HCT116 (cell line): ENCODE measurements around the gene F10. TPM values are rescaled to one million over a fixed set of nuclear protein-coding genes. Genes with fewer than 3 reads are reported as not detected.

Experiments used
- ATAC-seq: fragments of 200-7000 bp; cut with Tn5 transposase; 2 replicates; pipeline ENCODE4 v1.9.1; 2020; ENCODE audit warnings: mild to moderate bottlenecking, moderate library complexity
- BruUV-seq: library from RNA; stranded (reverse); fragments of 400-500 nt; replicated peaks from 2 replicates; lab custom pipeline; 2021; lab: Mats Ljungman, UMichigan
- CTCF ChIA-PET: fragments of 300-600 bp; sonication (Branson Sonifier 250); formaldehyde crosslinking; loops from one replicate; lab custom pipeline; 2021; ENCODE audit warnings: antibody characterized with exemption; lab: Charles Lee
- POLR2A ChIA-PET: fragments of 300-600, 350-600 bp; sonication (Branson Sonifier 250); formaldehyde crosslinking; loops from one replicate; lab custom pipeline; 2021; ENCODE audit warnings: antibody characterized with exemption; lab: Charles Lee
- RAD21 ChIA-PET, 2 experiments: fragments of 300-600 bp; sonication (Branson Sonifier 250); formaldehyde crosslinking; loops; one replicate each; lab custom pipeline; 2023; ENCODE audit warnings: low total read pairs in 2 of 2; ENCODE audit not compliant: uncharacterized antibody in 2 of 2, unreplicated experiment in 2 of 2, low non-redundant PET in 1 of 2; lab: Charles Lee
- DNase-seq: peaks from one replicate; pipeline ENCODE4 v3.0.0-alpha.2; 2010; ENCODE audit warnings: low read depth, low spot score
- H2AFZ ChIP-seq: fragments of 200-600 bp; shearing (Covaris generic), sonication (generic); 2 replicates; pipeline ENCODE4 v1.6.1; 2017; ENCODE audit warnings: low read depth, mixed run types, mixed read lengths, antibody characterized with exemption, low read length; ENCODE audit not compliant: poor library complexity, severe bottlenecking
- H3K27ac ChIP-seq: 2 replicates; pipeline ENCODE4 v1.5.1; 2012; ENCODE audit warnings: low read depth, low read length
- H3K27me3 ChIP-seq: fragments of 200-600 bp; sonication (generic); 2 replicates; pipeline ENCODE4 v1.6.1; 2016; ENCODE audit warnings: mixed run types, low read length, mixed read lengths; ENCODE audit not compliant: insufficient read depth
- H3K36me3 ChIP-seq, 2 experiments: fragments of 200-500 bp in 1 of 2; fragments of 200-600 bp in 1 of 2; sonication (Bioruptor generic) in 1 of 2; sonication (generic) in 1 of 2; 2 replicates each; pipeline versions ENCODE4 v1.5.1 to v1.6.1; 2014 to 2016; ENCODE audit warnings: low read length in 2 of 2, inconsistent platforms in 1 of 2, mixed read lengths in 1 of 2, mixed run types in 1 of 2; ENCODE audit not compliant: insufficient read depth in 2 of 2, control insufficient read depth in 1 of 2
- H3K4me1 ChIP-seq, 2 experiments: fragments of 200-600 bp in 1 of 2; sonication (generic) in 1 of 2; 2 replicates each; pipeline versions ENCODE4 v1.5.1 to v1.6.1; 2012 to 2017; ENCODE audit warnings: low read length in 2 of 2, inconsistent platforms in 1 of 2, mild to moderate bottlenecking in 1 of 2, mixed read lengths in 1 of 2, mixed run types in 1 of 2, moderate library complexity in 1 of 2; ENCODE audit not compliant: insufficient read depth in 2 of 2, control insufficient read depth in 1 of 2
- H3K4me2 ChIP-seq: fragments of 200-600 bp; sonication (generic); 2 replicates; pipeline ENCODE4 v1.6.1; 2017; ENCODE audit warnings: mixed run types, low read length, mixed read lengths
- H3K4me3 ChIP-seq, 2 experiments: fragments of 200-600 bp in 1 of 2; sonication (generic) in 1 of 2; replicated peaks in 1 of 2; 2 replicates each; pipeline ENCODE4 v1.5.1; 2011 to 2016; ENCODE audit warnings: low read length in 2 of 2, control low read depth in 1 of 2, low read depth in 1 of 2, mild to moderate bottlenecking in 1 of 2, mixed read lengths in 1 of 2, mixed run types in 1 of 2
- H3K79me2 ChIP-seq: fragments of 200-600 bp; sonication (generic); 2 replicates; pipeline ENCODE4 v1.6.1; 2017; ENCODE audit warnings: mild to moderate bottlenecking, mixed run types, low read length, moderate library complexity, mixed read lengths; ENCODE audit not compliant: insufficient read depth
- H3K9ac ChIP-seq: fragments of 200-600 bp; sonication (generic); 2 replicates; pipeline ENCODE4 v1.6.1; 2016; ENCODE audit warnings: low read length, mixed read lengths
- H3K9me2 ChIP-seq: fragments of 200-600 bp; sonication (generic), shearing (Covaris generic); 2 replicates; pipeline ENCODE4 v1.6.1; 2017; ENCODE audit warnings: mixed run types, mild to moderate bottlenecking, moderate library complexity; ENCODE audit not compliant: insufficient read depth
- H3K9me3 ChIP-seq, 2 experiments: fragments of 200-500 bp in 1 of 2; fragments of 200-600 bp in 1 of 2; sonication (Bioruptor generic) in 1 of 2; sonication (generic) in 1 of 2; 2 replicates each; pipeline ENCODE4 v1.6.1; 2014 to 2017; ENCODE audit warnings: low read length in 2 of 2, mixed read lengths in 2 of 2, inconsistent platforms in 1 of 2, low read depth in 1 of 2, mild to moderate bottlenecking in 1 of 2, mixed run types in 1 of 2, moderate library complexity in 1 of 2; ENCODE audit not compliant: control insufficient read depth in 1 of 2, insufficient read depth in 1 of 2
- H4K20me1 ChIP-seq: fragments of 200-600 bp; sonication (generic), shearing (Covaris generic); 2 replicates; pipeline ENCODE4 v1.6.1; 2017; ENCODE audit warnings: mixed run types, mild to moderate bottlenecking, moderate library complexity; ENCODE audit not compliant: insufficient read depth
- CBX3 ChIP-seq: IDR thresholded peaks from 2 replicates; pipeline ENCODE4 v1.6.1; 2012; ENCODE audit warnings: low read depth
- CTCF ChIP-seq, 3 experiments: fragments of 200-600 bp in 1 of 3; sonication (generic) in 1 of 3; IDR thresholded peaks in 2 of 3; conservative IDR thresholded peaks in 1 of 3; 2 replicates each; pipeline ENCODE4 v1.5.1; 2012 to 2017; ENCODE audit warnings: low read depth in 2 of 3, low read length in 2 of 3, antibody characterized with exemption in 1 of 3, borderline replicate concordance in 1 of 3, control low read depth in 1 of 3, mild to moderate bottlenecking in 1 of 3, mixed read lengths in 1 of 3, mixed run types in 1 of 3, moderate library complexity in 1 of 3; ENCODE audit not compliant: insufficient read depth in 1 of 3
- EGR1 ChIP-seq: IDR thresholded peaks from 2 replicates; pipeline ENCODE4 v1.6.1; 2012; ENCODE audit warnings: low read depth
- ELF1 ChIP-seq: IDR thresholded peaks from 2 replicates; pipeline ENCODE4 v1.6.1; 2012; ENCODE audit warnings: low read depth, borderline replicate concordance
- EZH2 ChIP-seq: fragments of 200-600 bp; sonication (generic); IDR thresholded peaks from 2 replicates; pipeline ENCODE4 v1.6.1; 2017; ENCODE audit warnings: antibody characterized with exemption, mixed run types
- EZH2phosphoT487 ChIP-seq: fragments of 200-600 bp; IDR thresholded peaks from 2 replicates; pipeline ENCODE4 v1.6.1; 2018; ENCODE audit warnings: antibody characterized with exemption, borderline replicate concordance
- FOSL1 ChIP-seq: IDR thresholded peaks from 2 replicates; pipeline ENCODE4 v1.6.1; 2012; ENCODE audit warnings: low read depth
- JUND ChIP-seq: IDR thresholded peaks from 2 replicates; pipeline ENCODE4 v1.6.1; 2012
- MAX ChIP-seq: IDR thresholded peaks from 2 replicates; pipeline ENCODE4 v1.6.1; 2012
- POLR2A ChIP-seq: IDR thresholded peaks from 2 replicates; pipeline ENCODE4 v1.7.0; 2011; ENCODE audit warnings: borderline replicate concordance; ENCODE audit not compliant: insufficient read depth, insufficient read length; ENCODE audit errors: extremely low read depth
- POLR2AphosphoS5 ChIP-seq: IDR thresholded peaks from 2 replicates; pipeline ENCODE4 v1.6.1; 2011; ENCODE audit warnings: mild to moderate bottlenecking, low read depth, low read length, moderate library complexity
- RAD21 ChIP-seq: IDR thresholded peaks from 2 replicates; pipeline ENCODE4 v1.6.1; 2012; ENCODE audit warnings: low read depth, mild to moderate bottlenecking
- REST ChIP-seq: IDR thresholded peaks from 2 replicates; pipeline ENCODE4 v1.6.1; 2012; ENCODE audit warnings: low read depth
- SIN3A ChIP-seq: IDR thresholded peaks from 2 replicates; pipeline ENCODE4 v1.6.1; 2012; ENCODE audit warnings: low read depth
- SP1 ChIP-seq: IDR thresholded peaks from 2 replicates; pipeline ENCODE4 v1.6.1; 2012; ENCODE audit warnings: low read depth
- SRF ChIP-seq: IDR thresholded peaks from 2 replicates; pipeline ENCODE4 v1.6.1; 2012; ENCODE audit warnings: low read depth
- TCF7L2 ChIP-seq: IDR thresholded peaks from 2 replicates; pipeline ENCODE4 v1.7.0; 2011; ENCODE audit warnings: borderline replicate concordance, inconsistent platforms; ENCODE audit not compliant: insufficient read depth, insufficient read length; ENCODE audit errors: extremely low read depth
- YY1 ChIP-seq: IDR thresholded peaks from 2 replicates; pipeline ENCODE4 v1.6.1; 2011; ENCODE audit warnings: low read length, low read depth, moderate library complexity, mild to moderate bottlenecking; ENCODE audit not compliant: insufficient replicate concordance; ENCODE audit errors: extremely low read depth
- ZBTB33 ChIP-seq: IDR thresholded peaks from 2 replicates; pipeline ENCODE4 v1.6.1; 2011; ENCODE audit warnings: mild to moderate bottlenecking, low read length, moderate library complexity; ENCODE audit not compliant: insufficient replicate concordance; ENCODE audit errors: extremely low read depth
- ZNF274 ChIP-seq: fragments of 200-500 bp; sonication (Bioruptor generic); IDR thresholded peaks from 2 replicates; pipeline ENCODE4 v1.6.1; 2014; ENCODE audit warnings: mild to moderate bottlenecking, low read depth, low read length, inconsistent platforms
- intact Hi-C: fragments of 100-400 bp; cut with micrococcal nuclease; formaldehyde crosslinking; loops from 2 replicates; pipeline ENCODE4 v1.10.0; 2022
- total RNA-seq: library from RNA; stranded (reverse); gene quantifications from one replicate; pipeline ENCODE4 v1.2.1, GENCODE V29; 2021; ENCODE audit not compliant: unreplicated experiment

The F10 gene
- total RNA-seq, 1 experiment from 2014 or later = 4.0 TPM

GRCh38 chr13:113078902-113079780 lies 43.5 kb upstream of the F10 start:
- Histone ChIP-seq H3K27me3 (no peaks in the 10 kb centered on the region), H3K4me1 (peaks cover 7 to 10% of the 10 kb centered on the region in 2 experiments; a peak in 3 of 4 replicates), H3K27ac (no peak overlapping the region), H3K4me2 (no peak overlapping the region), H3K36me3 (no peaks in the 10 kb centered on the region), H3K9me2 (no peaks in the 10 kb centered on the region), H2AFZ (no peak overlapping the region), H3K79me2 (no peaks in the 10 kb centered on the region), H4K20me1 (no peaks in the 10 kb centered on the region), H3K4me3 (no peak overlapping the region), H3K9ac (no peak overlapping the region), H3K9me3 (no peaks in the 10 kb centered on the region)
- ChIA-PET POLR2A (no interaction called here), RAD21 (no interaction called here), CTCF (no interaction called here)
- no peak for ATAC-seq
- TF ChIP-seq SRF = no peak
- TF ChIP-seq REST = no peak
- TF ChIP-seq JUND = no peak
- no peak for TF ChIP-seq FOSL1
- TF ChIP-seq EZH2phosphoT487 = no peak
- no peak for TF ChIP-seq ZBTB33
- no peak for TF ChIP-seq TCF7L2
- TF ChIP-seq SP1 = no peak
- no peak for TF ChIP-seq YY1
- TF ChIP-seq EGR1 = no peak
- TF ChIP-seq ELF1 = no peak
- TF ChIP-seq ZNF274 = no peak
- TF ChIP-seq SIN3A = no peak
- no peak for TF ChIP-seq EZH2
- no peak for TF ChIP-seq POLR2A
- TF ChIP-seq CBX3 = no peak
- TF ChIP-seq POLR2AphosphoS5 = no peak
- TF ChIP-seq MAX = no peak
- no peak for TF ChIP-seq CTCF (IDR thresholded peaks at IDR 0.05 in 2 of 3, conservative IDR thresholded peaks at IDR 0.05 in 1 of 3; ENCODE audit: borderline replicate concordance in 1 of 3, insufficient read depth in 1 of 3, low read depth in 2 of 3, low read length in 2 of 3)
- no peak for TF ChIP-seq RAD21
- BruUV-seq = no TSS peak
- DNase-seq = no peak
- intact Hi-C loops = no loop called here
